ENCODE measurements around the gene PPP2R5C.

Gene PPP2R5C

DNA sequence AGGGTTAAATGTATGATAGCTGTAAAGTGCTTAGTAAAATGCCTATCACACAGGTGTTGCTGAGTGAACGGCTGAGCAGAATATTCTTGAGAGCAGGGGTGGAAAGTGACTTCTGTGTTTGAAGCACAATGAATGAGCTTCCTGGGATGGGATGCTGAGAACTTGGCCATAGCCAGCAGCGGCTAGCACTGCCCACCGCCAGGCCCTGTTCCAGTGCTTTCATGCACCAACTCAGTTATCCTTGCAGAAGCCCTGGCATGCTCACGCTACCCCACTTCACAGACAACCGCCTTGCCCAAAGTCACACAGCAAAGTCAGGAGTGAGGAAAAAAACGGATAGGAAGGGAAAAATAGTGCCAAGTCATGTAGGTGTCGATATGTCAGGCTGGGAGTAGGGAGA is 213.7 kb downstream of the PPP2R5C start:
- no peak for DNase-seq
